ENCODE measurements around the gene MEIOSIN. TPM values are rescaled to one million over a fixed set of nuclear protein-coding genes. Genes with fewer than 3 reads are reported as not detected.

MEIOSIN gene
- total RNA-seq, 4 donors from 2014 or later: not detected

GRCh38 chr19:45772130-45772840 lies 39.0 kb downstream of the MEIOSIN start:
- TF ChIP-seq CTCF (IDR thresholded peaks at IDR 0.05) (no peak), POLR2A (IDR thresholded peaks at IDR 0.05) (no peak), POLR2AphosphoS5 (IDR thresholded peaks at IDR 0.05) (peak in 1 of 3 donors; percentile 19)
- H3K27me3 ChIP-seq: no peaks in the 10 kb centered on the region
- H3K27ac ChIP-seq: peak overlapping the region in 3 of 4 donors; percentile 86 to 98 (median 96)
- H3K9me3 ChIP-seq: no peaks in the 10 kb centered on the region
- in situ Hi-C loops (cut with MboI; ENCODE audit: low pct_ligation_motif_present in 1 of 4, low pct_unique_long_range_greater_than_20kb in 1 of 4, low sequenced_read_pairs in 3 of 4): no loop called here
- no peak for DNase-seq
- intact Hi-C loops (cut with DNase I; ENCODE audit: low total_unique reads): no loop called here
- H3K4me3 ChIP-seq: no peak overlapping the region
- H3K36me3 ChIP-seq: no peaks in the 10 kb centered on the region
- WGBS, 2 donors (ENCODE audit: low coverage in 1 of 2): 34 to 60% methylated on average over 6 to 14 of the region's 14 CpGs
- H3K4me1 ChIP-seq: peaks cover 0 to 21% (median 16%) of the 10 kb centered on the region in 4 donors

- no peak overlapping the region for H3K4me3 ChIP-seq
- H3K36me3 ChIP-seq: no peaks in the 10 kb centered on the region
- in situ Hi-C loops (cut with MboI; ENCODE audit: low pct_ligation_motif_present in 1 of 4, low pct_unique_long_range_greater_than_20kb in 1 of 4, low sequenced_read_pairs in 3 of 4): no loop called here
- no peaks in the 10 kb centered on the region for H3K27me3 ChIP-seq
- TF ChIP-seq POLR2AphosphoS5 (IDR thresholded peaks at IDR 0.05) (no peak), CTCF (IDR thresholded peaks at IDR 0.05) (no peak), POLR2A (IDR thresholded peaks at IDR 0.05) (no peak)
- WGBS, 2 donors (ENCODE audit: low coverage in 1 of 2): 83% methylated on average over 3 of the region's 3 CpGs; no CpG with 5 or more reads in 1 of the 2 donors
- intact Hi-C loops (cut with DNase I; ENCODE audit: low total_unique reads): no loop called here
- no peaks in the 10 kb centered on the region for H3K9me3 ChIP-seq
- DNase-seq: no peak
- peak overlapping the region in 2 of 4 donors; percentile 96 to 98 for H3K27ac ChIP-seq
- peaks cover 0 to 21% (median 14%) of the 10 kb centered on the region in 4 donors for H3K4me1 ChIP-seq
These were observed 39.7 kb downstream of the MEIOSIN start for GRCh38 chr19:45772912-45773311.

- peak overlapping the region in 1 of 4 donors; percentile 98 for H3K27ac ChIP-seq
- intact Hi-C loops (cut with DNase I; ENCODE audit: low total_unique reads): no loop called here
- H3K4me1 ChIP-seq: peaks cover 0 to 21% (median 15%) of the 10 kb centered on the region in 4 donors
- no peaks in the 10 kb centered on the region for H3K9me3 ChIP-seq
- H3K4me3 ChIP-seq: no peak overlapping the region
- in situ Hi-C loops (cut with MboI; ENCODE audit: low pct_ligation_motif_present in 1 of 4, low pct_unique_long_range_greater_than_20kb in 1 of 4, low sequenced_read_pairs in 3 of 4): no loop called here
- WGBS, 2 donors (ENCODE audit: low coverage in 1 of 2): 21 to 24% methylated on average over 2 of the region's 2 CpGs
- DNase-seq: no peak
- H3K27me3 ChIP-seq: no peaks in the 10 kb centered on the region
- no peaks in the 10 kb centered on the region for H3K36me3 ChIP-seq
- no peak for TF ChIP-seq POLR2A (IDR thresholded peaks at IDR 0.05)
- TF ChIP-seq POLR2AphosphoS5 (IDR thresholded peaks at IDR 0.05): no peak
- no peak for TF ChIP-seq EP300 (IDR thresholded peaks at IDR 0.05; ENCODE audit: low read depth)
- TF ChIP-seq CTCF (IDR thresholded peaks at IDR 0.05): no peak
These were observed 40.1 kb downstream of the MEIOSIN start for GRCh38 chr19:45773384-45773783.

- peaks cover 5 to 32% (median 27%) of the 10 kb centered on the region in 4 donors for H3K4me1 ChIP-seq
- intact Hi-C loops (cut with DNase I; ENCODE audit: low total_unique reads) (no loop called here), in situ Hi-C loops (cut with MboI; ENCODE audit: low pct_ligation_motif_present in 1 of 4, low pct_unique_long_range_greater_than_20kb in 1 of 4, low sequenced_read_pairs in 3 of 4) (no loop called here)
- 62% methylated on average over 9 of the region's 9 CpGs; no CpG with 5 or more reads in 1 of the 2 donors for WGBS, 2 donors (ENCODE audit: low coverage in 1 of 2)
- peak; percentile 59 for DNase-seq
- TF ChIP-seq CTCF (IDR thresholded peaks at IDR 0.05) (peak; percentile 10 to 63 (median 40)), POLR2A (IDR thresholded peaks at IDR 0.05) (no peak)
- no peaks in the 10 kb centered on the region for H3K9me3 ChIP-seq
- no peak overlapping the region for H3K4me3 ChIP-seq
- no peaks in the 10 kb centered on the region for H3K27me3 ChIP-seq
- H3K36me3 ChIP-seq: no peaks in the 10 kb centered on the region
- H3K27ac ChIP-seq: peak overlapping the region in 3 of 4 donors; percentile 18 to 34 (median 29)
These were observed 41.5 kb downstream of the MEIOSIN start for GRCh38 chr19:45774765-45775164.

All from transverse colon (tissue), 4 donors.